MCF 10A (cell line): Measurements from ENCODE around the gene DNAJC27. TPM values are rescaled to one million over a fixed set of nuclear protein-coding genes. Genes with fewer than 3 reads are reported as not detected.

Experiments used
- BruUV-seq: library from RNA; stranded (reverse); fragments of 400-500 nt; replicated peaks from 2 replicates; lab custom pipeline; 2021; lab: Mats Ljungman, UMichigan
- CTCF ChIA-PET: fragments of 300-600 bp; sonication (Branson Sonifier 250); formaldehyde crosslinking; extraction: SDS; loops from one replicate; lab custom pipeline; 2021; ENCODE audit warnings: antibody characterized with exemption, inconsistent platforms; lab: Yijun Ruan, JAX
- POLR2A ChIA-PET: fragments of 300-600, 350-650 bp; sonication (Branson Sonifier 250); formaldehyde crosslinking; extraction: SDS; loops from one replicate; lab custom pipeline; 2020; ENCODE audit warnings: antibody characterized with exemption, inconsistent platforms; lab: Yijun Ruan, JAX
- DNase-seq: peaks from one replicate; pipeline ENCODE4 v3.0.0-alpha.2; 2018; ENCODE audit not compliant: unreplicated experiment
- H3K27ac Mint-ChIP-seq: one replicate; pipeline ENCODE4 v1.8.0; 2022; ENCODE audit warnings: mild to moderate bottlenecking, low read depth, mixed read lengths; ENCODE audit not compliant: unreplicated experiment
- H3K27me3 Mint-ChIP-seq: one replicate; pipeline ENCODE4 v1.8.0; 2022; ENCODE audit warnings: mixed read lengths; ENCODE audit not compliant: insufficient read depth, unreplicated experiment
- H3K36me3 Mint-ChIP-seq: one replicate; pipeline ENCODE4 v1.8.0; 2022; ENCODE audit warnings: mild to moderate bottlenecking, moderate library complexity, mixed read lengths; ENCODE audit not compliant: insufficient read depth, unreplicated experiment
- H3K4me1 Mint-ChIP-seq: one replicate; pipeline ENCODE4 v1.8.0; 2022; ENCODE audit warnings: mixed read lengths; ENCODE audit not compliant: insufficient read depth, unreplicated experiment
- H3K4me3 Mint-ChIP-seq: one replicate; pipeline ENCODE4 v1.8.0; 2022; ENCODE audit warnings: mild to moderate bottlenecking, moderate library complexity, mixed read lengths; ENCODE audit not compliant: unreplicated experiment
- H3K9me3 Mint-ChIP-seq: one replicate; pipeline ENCODE4 v1.8.0; 2022; ENCODE audit warnings: mixed read lengths; ENCODE audit not compliant: unreplicated experiment
- intact Hi-C: fragments of 100-400 bp; cut with micrococcal nuclease; formaldehyde crosslinking; loops from 2 replicates; pipeline ENCODE4 v1.14.1; 2022
- total RNA-seq: library from RNA; stranded (reverse); gene quantifications from 2 replicates; pipeline ENCODE4 v1.2.3, GENCODE V29; 2022
- TF ChIP-seq, protein P1 (sequence below): fragments of 200-600 bp; IDR thresholded peaks from one replicate; pipeline ENCODE4 v1.8.0; 2022; ENCODE audit warnings: antibody characterized with exemption, mild to moderate bottlenecking; ENCODE audit not compliant: unreplicated experiment

Gene DNAJC27
- total RNA-seq, 1 experiment from 2014 or later = 7.1 TPM

DNA sequence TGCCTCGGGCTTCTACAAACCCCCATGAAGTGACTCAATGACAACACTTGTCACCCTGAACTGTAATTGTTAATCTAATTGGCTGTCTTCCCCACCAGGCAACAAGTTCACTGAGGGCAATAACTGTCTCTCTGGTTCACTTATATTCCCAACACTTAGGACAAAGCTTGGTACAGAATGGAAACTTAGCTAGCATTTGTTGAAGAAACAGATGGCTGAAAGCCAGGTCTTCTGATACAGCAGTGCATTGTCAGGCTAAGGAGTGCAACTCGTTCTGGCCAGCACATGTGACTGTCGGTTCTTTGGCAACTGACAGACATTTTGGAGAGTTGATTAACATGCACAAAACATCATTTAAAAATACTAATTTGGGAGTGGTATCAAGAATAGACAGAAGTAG lies 14.6 kb upstream of the DNAJC27 start:
- Mint-ChIP-seq H3K4me3 (no peak overlapping the region), H3K27me3 (no peaks in the 10 kb centered on the region), H3K4me1 (no peaks in the 10 kb centered on the region), H3K27ac (no peak overlapping the region), H3K36me3 (no peaks in the 10 kb centered on the region), H3K9me3 (no peaks in the 10 kb centered on the region)
- TF ChIP-seq, protein P1, sequence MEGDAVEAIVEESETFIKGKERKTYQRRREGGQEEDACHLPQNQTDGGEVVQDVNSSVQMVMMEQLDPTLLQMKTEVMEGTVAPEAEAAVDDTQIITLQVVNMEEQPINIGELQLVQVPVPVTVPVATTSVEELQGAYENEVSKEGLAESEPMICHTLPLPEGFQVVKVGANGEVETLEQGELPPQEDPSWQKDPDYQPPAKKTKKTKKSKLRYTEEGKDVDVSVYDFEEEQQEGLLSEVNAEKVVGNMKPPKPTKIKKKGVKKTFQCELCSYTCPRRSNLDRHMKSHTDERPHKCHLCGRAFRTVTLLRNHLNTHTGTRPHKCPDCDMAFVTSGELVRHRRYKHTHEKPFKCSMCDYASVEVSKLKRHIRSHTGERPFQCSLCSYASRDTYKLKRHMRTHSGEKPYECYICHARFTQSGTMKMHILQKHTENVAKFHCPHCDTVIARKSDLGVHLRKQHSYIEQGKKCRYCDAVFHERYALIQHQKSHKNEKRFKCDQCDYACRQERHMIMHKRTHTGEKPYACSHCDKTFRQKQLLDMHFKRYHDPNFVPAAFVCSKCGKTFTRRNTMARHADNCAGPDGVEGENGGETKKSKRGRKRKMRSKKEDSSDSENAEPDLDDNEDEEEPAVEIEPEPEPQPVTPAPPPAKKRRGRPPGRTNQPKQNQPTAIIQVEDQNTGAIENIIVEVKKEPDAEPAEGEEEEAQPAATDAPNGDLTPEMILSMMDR = no peak
- no peak for DNase-seq
- BruUV-seq = no TSS peak
- POLR2A ChIA-PET = interaction anchor here (1.3 kb wide), 1 partner anchor 13 kb away, joined by 3 read pairs; no protein-coding TSS in a partner anchor
- CTCF ChIA-PET = interaction anchor here (0.6 to 3.0 kb wide), 3 partner anchors 11 to 209 kb away, joined by 4 to 17 read pairs (median 5); no protein-coding TSS in a partner anchor
- intact Hi-C loops = no loop called here

GRCh38 chr2:24985511-24985910 lies 13.8 kb upstream of the DNAJC27 start:
- H3K27ac Mint-ChIP-seq = no peak overlapping the region
- POLR2A ChIA-PET = no interaction called here
- H3K4me3 Mint-ChIP-seq = no peak overlapping the region
- intact Hi-C loops = no loop called here
- DNase-seq = no peak
- no peaks in the 10 kb centered on the region for H3K36me3 Mint-ChIP-seq
- no peaks in the 10 kb centered on the region for H3K9me3 Mint-ChIP-seq
- H3K4me1 Mint-ChIP-seq = no peaks in the 10 kb centered on the region
- BruUV-seq = no TSS peak
- CTCF ChIA-PET = interaction anchor here (0.7 to 3.0 kb wide), 3 partner anchors 10 to 210 kb away, joined by 3 to 17 read pairs (median 5); no protein-coding TSS in a partner anchor
- H3K27me3 Mint-ChIP-seq = no peaks in the 10 kb centered on the region
- TF ChIP-seq, protein P1 = no peak

DNA sequence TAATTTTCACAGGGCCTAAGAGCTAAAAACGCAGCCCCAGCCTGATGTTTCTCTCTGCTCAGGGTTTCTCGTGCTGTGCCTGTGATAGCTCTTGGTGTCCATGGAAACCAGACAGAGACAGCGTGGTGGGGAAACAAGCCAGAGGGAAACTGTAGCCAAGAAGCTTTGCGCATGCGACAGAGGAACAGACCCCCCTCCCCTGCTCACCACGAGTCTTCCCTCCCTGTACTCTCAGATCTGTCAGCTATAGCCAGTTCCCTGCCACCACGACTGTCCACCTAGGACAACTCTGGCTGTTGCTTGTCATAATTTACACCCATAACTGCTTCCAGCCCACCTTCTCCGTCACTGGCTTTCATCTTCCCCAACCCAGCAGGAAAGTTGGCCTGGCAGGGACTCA lies 13.2 kb upstream of the DNAJC27 start:
- H3K36me3 Mint-ChIP-seq = no peaks in the 10 kb centered on the region
- CTCF ChIA-PET = interaction anchor here (0.7 to 3.0 kb wide), 2 partner anchors 9 to 66 kb away, joined by 3 to 17 read pairs; no protein-coding TSS in a partner anchor
- H3K27me3 Mint-ChIP-seq = no peaks in the 10 kb centered on the region
- TF ChIP-seq, protein P1 = no peak
- H3K4me1 Mint-ChIP-seq = no peaks in the 10 kb centered on the region
- no TSS peak for BruUV-seq
- DNase-seq = no peak
- intact Hi-C loops = no loop called here
- H3K27ac Mint-ChIP-seq = no peak overlapping the region
- POLR2A ChIA-PET = interaction anchor here (0.9 kb wide), 1 partner anchor 12 kb away, joined by 6 read pairs; no protein-coding TSS in a partner anchor
- H3K4me3 Mint-ChIP-seq = no peak overlapping the region
- no peaks in the 10 kb centered on the region for H3K9me3 Mint-ChIP-seq

DNA sequence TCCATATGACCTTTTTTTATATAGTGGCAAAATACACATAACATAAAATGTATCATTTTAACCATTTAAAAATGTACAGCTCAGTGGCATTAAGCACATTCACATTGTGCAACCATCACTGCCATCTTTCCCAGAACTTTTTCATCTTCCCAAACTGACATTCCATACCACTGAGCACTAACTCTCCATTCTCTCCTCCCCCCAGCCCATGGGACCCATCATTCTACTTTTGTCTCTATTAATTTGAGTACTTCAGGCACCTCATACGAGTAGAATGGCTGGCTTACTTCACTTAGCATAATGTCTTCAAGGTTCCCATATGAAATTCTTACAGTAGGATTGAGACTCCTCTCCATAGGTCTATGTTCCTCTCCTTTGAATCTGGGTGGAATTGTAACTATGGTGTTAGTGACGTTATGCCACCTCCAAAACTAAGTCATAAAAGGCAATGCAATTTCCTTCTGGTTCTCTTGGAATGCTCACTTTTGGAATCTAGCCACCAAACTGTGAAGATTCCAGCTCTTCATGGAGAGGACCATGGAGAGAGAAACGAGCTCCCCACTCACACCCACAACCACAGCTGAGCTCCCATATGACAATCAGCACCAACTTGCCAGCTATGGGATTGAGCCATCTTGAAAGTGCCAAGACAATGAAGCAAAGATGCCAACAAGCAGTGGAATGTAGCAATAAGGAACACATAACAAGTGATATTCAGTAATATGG lies 9.8 kb upstream of the DNAJC27 start:
- TF ChIP-seq, protein P1 = no peak
- intact Hi-C loops = no loop called here
- Mint-ChIP-seq H3K36me3 (peaks cover 7% of the 10 kb centered on the region), H3K27ac (no peak overlapping the region), H3K4me3 (no peak overlapping the region), H3K4me1 (no peaks in the 10 kb centered on the region), H3K9me3 (no peaks in the 10 kb centered on the region), H3K27me3 (no peaks in the 10 kb centered on the region)
- ChIA-PET CTCF (interaction anchor here (0.6 to 0.8 kb wide), 2 partner anchors 43 to 215 kb away, joined by 3 to 5 read pairs; no protein-coding TSS in a partner anchor), POLR2A (interaction anchor here (1.2 kb wide), 1 partner anchor 11 kb away, joined by 3 read pairs; no protein-coding TSS in a partner anchor)
- no peak for DNase-seq
- no TSS peak for BruUV-seq
